Breast epithelium (tissue), 3 donors: ENCODE results near the gene EVC.

Experiments
- CTCF ChIP-seq, 3 donors: fragments of 450-650 bp; IDR thresholded peaks; one replicate each; pipeline ENCODE4 v1.5.1; 2016 to 2017; ENCODE audit warnings: antibody characterized with exemption in 3 of 3, mild to moderate bottlenecking in 3 of 3, moderate library complexity in 3 of 3
- POLR2AphosphoS5 ChIP-seq, 3 donors: sonication (generic); formaldehyde crosslinking; IDR thresholded peaks; one replicate each; pipeline ENCODE4 v1.6.1; 2017; ENCODE audit warnings: antibody characterized with exemption in 3 of 3

DNA sequence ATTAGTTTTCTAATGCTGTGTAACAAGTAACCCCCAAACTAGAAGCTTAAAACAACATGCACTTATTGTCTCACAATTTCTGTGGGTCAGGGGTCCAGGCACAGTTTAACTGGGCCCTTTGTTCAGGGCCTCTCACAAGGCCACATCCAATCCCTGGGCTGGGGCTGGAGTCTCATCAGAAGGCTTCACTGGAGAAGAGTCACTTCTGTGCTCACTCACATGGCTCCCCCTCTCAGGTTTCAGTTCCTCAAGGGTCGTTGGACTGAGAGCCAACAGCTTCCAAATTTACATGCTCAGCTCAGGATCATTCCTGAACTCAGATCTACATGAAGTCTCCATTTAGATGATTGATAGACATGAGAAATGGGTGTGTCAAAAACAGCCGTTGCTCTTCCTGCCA, 77.1 kb downstream of the EVC start:
- no peak for TF ChIP-seq CTCF (IDR thresholded peaks at IDR 0.05)
- no peak for TF ChIP-seq POLR2AphosphoS5 (IDR thresholded peaks at IDR 0.05)
